Neutrophil (primary cell): Measurements from ENCODE around the gene IFNGR1.
"Not testable (repeated sequence)": the region's sequence is repeated elsewhere in the genome, so short reads cannot be mapped to it uniquely, and the experiment has no call there.

Source experiments
- H3K27ac ChIP-seq: fragments of 200-600 bp; sonication (generic); 2 replicates; pipeline ENCODE4 v1.5.1; 2016; ENCODE audit warnings: mild to moderate bottlenecking, moderate library complexity
- H3K27me3 ChIP-seq: fragments of 200-600 bp; sonication (generic); 2 replicates; pipeline ENCODE4 v1.6.0; 2016; ENCODE audit warnings: mild to moderate bottlenecking
- H3K36me3 ChIP-seq: fragments of 200-600 bp; sonication (generic); 2 replicates; pipeline ENCODE4 v1.5.1; 2017
- H3K4me1 ChIP-seq, 2 experiments: fragments of 200-600 bp in 1 of 2; sonication (generic) in 1 of 2; 1 replicate in 1 of 2; 2 replicates in 1 of 2; pipeline versions ENCODE4 v1.5.1 to v1.6.1; 2013 to 2016; ENCODE audit warnings: low read depth in 1 of 2, low read length in 1 of 2, mild to moderate bottlenecking in 1 of 2, moderate library complexity in 1 of 2; ENCODE audit not compliant: control insufficient read depth in 1 of 2, insufficient read depth in 1 of 2
- H3K4me3 ChIP-seq, 2 experiments: fragments of 200-600 bp in 1 of 2; sonication (generic) in 1 of 2; 1 replicate in 1 of 2; 2 replicates in 1 of 2; pipeline ENCODE4 v1.5.1; 2013 to 2016; ENCODE audit warnings: low read depth in 1 of 2, low read length in 1 of 2, mild to moderate bottlenecking in 1 of 2, moderate library complexity in 1 of 2
- H3K9me3 ChIP-seq: fragments of 200-600 bp; sonication (generic); 2 replicates; pipeline ENCODE4 v1.5.1; 2016
- CTCF ChIP-seq: fragments of 200-600 bp; sonication (generic); IDR thresholded peaks from 2 replicates; pipeline ENCODE4 v1.5.1; 2016; ENCODE audit warnings: antibody characterized with exemption

Gene IFNGR1

GRCh38 chr6:137216106-137216505, 3.1 kb downstream of the IFNGR1 start:
- Histone ChIP-seq H3K9me3 (no peaks in the 10 kb centered on the region), H3K27ac (peak overlapping the region; percentile 100), H3K4me3 (peak overlapping the region; percentile 77 to 92), H3K36me3 (peaks cover 35% of the 10 kb centered on the region), H3K4me1 (peaks cover 82 to 85% of the 10 kb centered on the region in 2 experiments), H3K27me3 (no peaks in the 10 kb centered on the region)
- TF ChIP-seq CTCF, result no peak

- Histone ChIP-seq H3K4me1 (peaks cover 82 to 85% of the 10 kb centered on the region in 2 experiments), H3K27ac (peak overlapping the region; percentile 100), H3K4me3 (peak overlapping the region in 1 of 2 experiments; percentile 77), H3K36me3 (peaks cover 35% of the 10 kb centered on the region)
- not testable (repeated sequence) for H3K27me3 ChIP-seq, H3K9me3 ChIP-seq
Observed at GRCh38 chr6:137215630-137216029, 3.6 kb downstream of the IFNGR1 start.

- peak overlapping the region; percentile 100 for H3K27ac ChIP-seq
- TF ChIP-seq CTCF, result no peak
- H3K4me1 ChIP-seq, result peaks cover 82 to 85% of the 10 kb centered on the region in 2 experiments
- H3K9me3 ChIP-seq, result no peaks in the 10 kb centered on the region
- no peaks in the 10 kb centered on the region for H3K27me3 ChIP-seq
- H3K4me3 ChIP-seq, result no peak overlapping the region
- H3K36me3 ChIP-seq, result peaks cover 35% of the 10 kb centered on the region
Observed at GRCh38 chr6:137214931-137215330, 4.3 kb downstream of the IFNGR1 start.

- Histone ChIP-seq H3K27me3 (no peaks in the 10 kb centered on the region), H3K36me3 (peaks cover 43% of the 10 kb centered on the region), H3K4me3 (peak overlapping the region; percentile 1 to 12), H3K9me3 (no peaks in the 10 kb centered on the region), H3K4me1 (peaks cover 78 to 90% of the 10 kb centered on the region in 2 experiments), H3K27ac (peak overlapping the region; percentile 100)
- no peak for TF ChIP-seq CTCF
Observed at GRCh38 chr6:137213813-137214212, 5.4 kb downstream of the IFNGR1 start.

- Histone ChIP-seq H3K36me3 (peaks cover 48% of the 10 kb centered on the region), H3K4me3 (peak overlapping the region in 1 of 2 experiments; percentile 1), H3K9me3 (no peaks in the 10 kb centered on the region), H3K27ac (peak overlapping the region; percentile 100), H3K27me3 (no peaks in the 10 kb centered on the region), H3K4me1 (peaks cover 78 to 90% of the 10 kb centered on the region in 2 experiments)
- TF ChIP-seq CTCF, result no peak
Observed at GRCh38 chr6:137213331-137213740, 5.8 kb downstream of the IFNGR1 start.

GRCh38 chr6:137211910-137212309, 7.3 kb downstream of the IFNGR1 start:
- no peak for TF ChIP-seq CTCF
- no peaks in the 10 kb centered on the region for H3K9me3 ChIP-seq
- H3K27me3 ChIP-seq, result no peaks in the 10 kb centered on the region
- no peak overlapping the region for H3K4me3 ChIP-seq
- peaks cover 68 to 81% of the 10 kb centered on the region in 2 experiments for H3K4me1 ChIP-seq
- H3K27ac ChIP-seq, result peak overlapping the region; percentile 66
- peaks cover 44% of the 10 kb centered on the region for H3K36me3 ChIP-seq
